ENCODE data around the gene PXDN.

Gene PXDN

GRCh38 chr2:1686784-1687105 is 57.6 kb downstream of the PXDN start:
- CTCF ChIA-PET, result interaction anchor here (0.6 to 1.3 kb wide), 2 partner anchors 11 to 122 kb away, joined by 3 to 4 read pairs; no protein-coding TSS in a partner anchor
- Histone ChIP-seq H3K9me3 (ENCODE audit: control insufficient read depth, insufficient read depth, low read depth, low read length) (no peaks in the 10 kb centered on the region), H3K27ac (ENCODE audit: extremely low read depth, low read depth, low read length) (no peak overlapping the region), H3K36me3 (ENCODE audit: control insufficient read depth in 2 of 2, insufficient read depth in 1 of 2, low read length in 2 of 2) (peaks cover 4 to 39% of the 10 kb centered on the region in 2 experiments; a peak in 2 of 3 replicates), H3K4me3 (ENCODE audit: low read depth, low read length) (no peak overlapping the region), H3K4me1 (ENCODE audit: control insufficient read depth, insufficient read depth, low read length) (no peaks in the 10 kb centered on the region)
- POLR2A ChIA-PET, result no interaction called here
- TF ChIP-seq ZNF600 (tag by site-specific recombination; IDR thresholded peaks at IDR 0.05) (no peak), BCL6B (tag by site-specific recombination; IDR thresholded peaks at IDR 0.05) (no peak), RBAK (tag by site-specific recombination; IDR thresholded peaks at IDR 0.05) (no peak), ZNF768 (tag by site-specific recombination; IDR thresholded peaks at IDR 0.05) (no peak), HOXA7 (CRISPR knock-in tag; IDR thresholded peaks at IDR 0.05; ENCODE audit: borderline replicate concordance) (no peak), ZNF121 (tag by site-specific recombination; IDR thresholded peaks at IDR 0.05) (no peak), ZBTB7A (tag by site-specific recombination; IDR thresholded peaks at IDR 0.05; ENCODE audit: low read depth) (no peak), ZNF501 (tag by site-specific recombination; IDR thresholded peaks at IDR 0.05) (no peak), ZNF626 (tag by site-specific recombination; IDR thresholded peaks at IDR 0.05) (no peak), ZNF610 (tag by site-specific recombination; IDR thresholded peaks at IDR 0.05; ENCODE audit: borderline replicate concordance) (no peak), ZNF366 (tag by site-specific recombination; conservative IDR thresholded peaks at IDR 0.05) (no peak)

- TF ChIP-seq ZNF658 (tag by site-specific recombination; IDR thresholded peaks at IDR 0.05), result no peak
- TF ChIP-seq ZNF623 (tag by site-specific recombination; IDR thresholded peaks at IDR 0.05), result no peak
- no peak for TF ChIP-seq PRDM4 (tag by site-specific recombination; IDR thresholded peaks at IDR 0.05)
- no peak for TF ChIP-seq ZNF426 (tag by site-specific recombination; IDR thresholded peaks at IDR 0.05)
- no peak for TF ChIP-seq ZNF521 (tag by site-specific recombination; IDR thresholded peaks at IDR 0.05)
- no peak for TF ChIP-seq REPIN1 (tag by site-specific recombination; IDR thresholded peaks at IDR 0.05; ENCODE audit: low read depth)
- TF ChIP-seq ZNF677 (tag by site-specific recombination; IDR thresholded peaks at IDR 0.05), result no peak
- TF ChIP-seq ZNF2 (tag by site-specific recombination; IDR thresholded peaks at IDR 0.05), result no peak
- TF ChIP-seq ZNF292 (tag by site-specific recombination; IDR thresholded peaks at IDR 0.05; ENCODE audit: borderline replicate concordance, low read depth), result no peak
- no peak for TF ChIP-seq ZNF624 (tag by site-specific recombination; IDR thresholded peaks at IDR 0.05)
- no peak for TF ChIP-seq ZNF311 (tag by site-specific recombination; IDR thresholded peaks at IDR 0.05; ENCODE audit: borderline replicate concordance)
- TF ChIP-seq ZNF362 (tag by site-specific recombination; IDR thresholded peaks at IDR 0.05), result no peak
- TF ChIP-seq ZNF513 (tag by site-specific recombination; IDR thresholded peaks at IDR 0.05), result no peak
- Histone ChIP-seq H3K4me1 (ENCODE audit: control insufficient read depth, insufficient read depth, low read length) (no peaks in the 10 kb centered on the region), H3K27ac (ENCODE audit: extremely low read depth, low read depth, low read length) (no peak overlapping the region), H3K36me3 (ENCODE audit: control insufficient read depth in 2 of 2, insufficient read depth in 1 of 2, low read length in 2 of 2) (peaks cover 4 to 38% of the 10 kb centered on the region in 2 experiments; a peak in 2 of 3 replicates), H3K4me3 (ENCODE audit: low read depth, low read length) (no peak overlapping the region), H3K9me3 (ENCODE audit: control insufficient read depth, insufficient read depth, low read depth, low read length) (no peaks in the 10 kb centered on the region)
- ChIA-PET POLR2A (no interaction called here), CTCF (interaction anchor here (0.6 to 1.3 kb wide), 2 partner anchors 11 to 121 kb away, joined by 3 to 4 read pairs; no protein-coding TSS in a partner anchor)
Observed at GRCh38 chr2:1685957-1686783, 58.1 kb downstream of the PXDN start.

All from HEK293 (cell line).